WTC11 (cell line): ENCODE data around the gene TAF1B. TPM values are rescaled to one million over a fixed set of nuclear protein-coding genes. Genes with fewer than 3 reads are reported as not detected.
"Not testable (repeated sequence)": the region's sequence is repeated elsewhere in the genome, so short reads cannot be mapped to it uniquely, and the experiment has no call there.

Source experiments
- ATAC-seq: fragments of 200-7000 bp; cut with Tn5 transposase; 2 replicates; pipeline ENCODE4 v1.10.0; 2021; ENCODE audit warnings: mild to moderate bottlenecking, moderate library complexity
- CTCF ChIA-PET: fragments of 300-600 bp; sonication (Branson Sonifier 250); formaldehyde crosslinking; loops from one replicate; lab custom pipeline; 2021; ENCODE audit warnings: antibody characterized with exemption; lab: Charles Lee
- POLR2A ChIA-PET: fragments of 350-600 bp; sonication (Branson Sonifier 250); formaldehyde crosslinking; loops from one replicate; lab custom pipeline; 2021; ENCODE audit warnings: antibody characterized with exemption; lab: Charles Lee
- DNase-seq: peaks from one replicate; pipeline ENCODE4 v3.0.0; 2021; ENCODE audit warnings: low spot score
- H3K27ac Mint-ChIP-seq: 2 replicates; pipeline ENCODE4 v1.8.0; 2021; ENCODE audit warnings: mixed read lengths
- H3K27me3 Mint-ChIP-seq: 2 replicates; pipeline ENCODE4 v1.8.0; 2021; ENCODE audit warnings: low read depth, mild to moderate bottlenecking, moderate library complexity, mixed read lengths
- H3K36me3 Mint-ChIP-seq: 2 replicates; pipeline ENCODE4 v1.8.0; 2021; ENCODE audit warnings: mixed read lengths
- H3K4me1 Mint-ChIP-seq: 2 replicates; pipeline ENCODE4 v1.8.0; 2022; ENCODE audit warnings: mixed read lengths
- H3K4me3 Mint-ChIP-seq: 2 replicates; pipeline ENCODE4 v1.8.0; 2021; ENCODE audit warnings: mild to moderate bottlenecking, moderate library complexity, mixed read lengths
- H3K9me3 Mint-ChIP-seq: 2 replicates; pipeline ENCODE4 v1.8.0; 2021; ENCODE audit warnings: mixed read lengths
- CDX4 ChIP-seq: fragments of 250-450 bp; sonication (Bioruptor Pico); IDR thresholded peaks from 2 replicates; pipeline ENCODE4 v1.9.0; 2021; ENCODE audit warnings: moderate library complexity, mild to moderate bottlenecking, inconsistent platforms, borderline replicate concordance
- E2F1 ChIP-seq: sonication (generic); formaldehyde crosslinking; IDR thresholded peaks from 2 replicates; pipeline ENCODE4 v1.8.0; 2022; ENCODE audit warnings: mild to moderate bottlenecking, missing genetic modification reagents
- E2F5 ChIP-seq: sonication (generic); formaldehyde crosslinking; IDR thresholded peaks from 2 replicates; pipeline ENCODE4 v1.8.1; 2022; ENCODE audit warnings: mild to moderate bottlenecking, moderate library complexity, missing genetic modification reagents
- FOXP1 ChIP-seq: sonication (generic); formaldehyde crosslinking; IDR thresholded peaks from 2 replicates; pipeline ENCODE4 v1.8.0; 2022; ENCODE audit warnings: missing genetic modification reagents, mild to moderate bottlenecking, moderate library complexity, borderline replicate concordance
- GTF2I ChIP-seq: fragments of 250-450 bp; sonication (Bioruptor Pico); conservative IDR thresholded peaks from 2 replicates; pipeline ENCODE4 v1.4.0; 2021; ENCODE audit warnings: mild to moderate bottlenecking
- IRF1 ChIP-seq: sonication (generic); formaldehyde crosslinking; IDR thresholded peaks from 2 replicates; pipeline ENCODE4 v1.8.0; 2023; ENCODE audit warnings: missing genetic modification reagents
- KAT7 ChIP-seq: sonication (generic); formaldehyde crosslinking; IDR thresholded peaks from 2 replicates; pipeline ENCODE4 v1.8.1; 2023; ENCODE audit warnings: missing genetic modification reagents, mild to moderate bottlenecking, borderline replicate concordance
- NFE2L1 ChIP-seq: sonication (generic); formaldehyde crosslinking; IDR thresholded peaks from 2 replicates; pipeline ENCODE4 v1.8.1; 2023; ENCODE audit warnings: missing genetic modification reagents
- PRRX2 ChIP-seq: fragments of 250-450 bp; sonication (Bioruptor Pico); IDR thresholded peaks from 2 replicates; pipeline ENCODE4 v1.8.0; 2021; ENCODE audit warnings: mild to moderate bottlenecking
- RORB ChIP-seq: fragments of 250-450 bp; sonication (Bioruptor Pico); IDR thresholded peaks from 2 replicates; pipeline ENCODE4 v1.9.0; 2021; ENCODE audit warnings: mild to moderate bottlenecking
- SMAD4 ChIP-seq: sonication (generic); formaldehyde crosslinking; IDR thresholded peaks from 2 replicates; pipeline ENCODE4 v1.8.0; 2022; ENCODE audit warnings: mild to moderate bottlenecking, missing genetic modification reagents
- ZNF281 ChIP-seq: sonication (generic); formaldehyde crosslinking; IDR thresholded peaks from 2 replicates; pipeline ENCODE4 v1.8.0; 2023; ENCODE audit warnings: mild to moderate bottlenecking, missing genetic modification reagents
- ZNF396 ChIP-seq: fragments of 250-450 bp; sonication (Bioruptor Pico); IDR thresholded peaks from 2 replicates; pipeline ENCODE4 v1.8.0; 2021; ENCODE audit warnings: mild to moderate bottlenecking, moderate library complexity, borderline replicate concordance
- ZNF425 ChIP-seq: fragments of 250-450 bp; sonication (Bioruptor Pico); conservative IDR thresholded peaks from 2 replicates; pipeline ENCODE4 v1.9.0; 2021; ENCODE audit warnings: mild to moderate bottlenecking
- ZNF671 ChIP-seq: fragments of 250-450 bp; sonication (Bioruptor Pico); IDR thresholded peaks from 2 replicates; pipeline ENCODE4 v1.8.0; 2021; ENCODE audit warnings: mild to moderate bottlenecking
- ZSCAN18 ChIP-seq: fragments of 250-450 bp; sonication (Bioruptor Pico); IDR thresholded peaks from 2 replicates; pipeline ENCODE4 v2.1.2; 2022; ENCODE audit warnings: mild to moderate bottlenecking, moderate library complexity
- total RNA-seq: library from RNA; stranded (reverse); gene quantifications from 3 replicates; pipeline ENCODE4 v1.2.3, GENCODE V29; 2021

Gene TAF1B
- total RNA-seq, 1 experiment from 2014 or later, result 28.8 TPM

- ATAC-seq, H3K4me1 Mint-ChIP-seq, CTCF ChIA-PET, H3K4me3 Mint-ChIP-seq, DNase-seq, H3K27ac Mint-ChIP-seq: not testable (repeated sequence)
- H3K9me3 Mint-ChIP-seq, result peaks cover 82% of the 10 kb centered on the region
- H3K27me3 Mint-ChIP-seq, result peaks cover 36% of the 10 kb centered on the region
- POLR2A ChIA-PET, result interaction anchor here (0.6 kb wide), 1 partner anchor 687 kb away, joined by 3 read pairs; no protein-coding TSS in a partner anchor
- peaks cover 83% of the 10 kb centered on the region for H3K36me3 Mint-ChIP-seq
Observed at GRCh38 chr2:9860922-9861580, 17.8 kb downstream of the TAF1B start.

- no peak for DNase-seq
- no peak for ATAC-seq
- peaks cover 43% of the 10 kb centered on the region for H3K36me3 Mint-ChIP-seq
- ChIA-PET CTCF (no interaction called here), POLR2A (no interaction called here)
- H3K4me3 Mint-ChIP-seq, result no peak overlapping the region
- no peak for TF ChIP-seq ZSCAN18 (CRISPR knock-in tag)
- TF ChIP-seq ZNF425 (CRISPR knock-in tag), result no peak
- TF ChIP-seq SMAD4 (CRISPR knock-in tag), result no peak
- TF ChIP-seq NFE2L1, result no peak
- no peak for TF ChIP-seq ZNF671
- TF ChIP-seq CDX4 (CRISPR knock-in tag), result no peak
- no peak for TF ChIP-seq IRF1 (CRISPR knock-in tag)
- TF ChIP-seq PRRX2 (CRISPR knock-in tag), result no peak
- no peak for TF ChIP-seq KAT7
- no peak for TF ChIP-seq E2F5 (CRISPR knock-in tag)
- TF ChIP-seq RORB (CRISPR knock-in tag), result no peak
- TF ChIP-seq FOXP1 (CRISPR knock-in tag), result no peak
- no peak for TF ChIP-seq ZNF396
- TF ChIP-seq ZNF281 (CRISPR knock-in tag), result no peak
- TF ChIP-seq E2F1, result no peak
- TF ChIP-seq GTF2I, result no peak
- peaks cover 18% of the 10 kb centered on the region for H3K9me3 Mint-ChIP-seq
- H3K27ac Mint-ChIP-seq, result no peak overlapping the region
- H3K27me3 Mint-ChIP-seq, result peaks cover 6% of the 10 kb centered on the region
- no peaks in the 10 kb centered on the region for H3K4me1 Mint-ChIP-seq
Observed at GRCh38 chr2:9867881-9868280, 24.6 kb downstream of the TAF1B start.
